ENCODE data around the gene FOXRED1.
A peak's percentile ranks its signal among the peaks of the same experiment; 100 is the strongest.
"Not testable (repeated sequence)": the region's sequence is repeated elsewhere in the genome, so short reads cannot be mapped to it uniquely, and the experiment has no call there.

FOXRED1 gene

GRCh38 chr11:126253265-126253664 lies 15.7 kb upstream of the FOXRED1 start:
- H3K9me3 ChIP-seq (replicated peaks; ENCODE audit: low read length) = no peaks in the 10 kb centered on the region
- H3K4me1 ChIP-seq (ENCODE audit: control insufficient read depth, insufficient read depth, low read length) = peaks cover 7% of the 10 kb centered on the region
- no peaks in the 10 kb centered on the region for H3K27me3 ChIP-seq (ENCODE audit: control insufficient read depth, insufficient read depth, low read length)

GRCh38 chr11:126254819-126255218 lies 14.1 kb upstream of the FOXRED1 start:
- no peak overlapping the region for H3K9ac ChIP-seq (ENCODE audit: low read depth, low read length)
- H3K4me3 ChIP-seq (ENCODE audit: low read length) = no peak overlapping the region
- no peak overlapping the region for H3K4me2 ChIP-seq (ENCODE audit: low read length)
- H3K36me3 ChIP-seq (ENCODE audit: insufficient read depth, low read length) = peaks cover 48% of the 10 kb centered on the region
- H3K9me3 ChIP-seq (replicated peaks; ENCODE audit: low read length) = no peaks in the 10 kb centered on the region
- H3K4me1 ChIP-seq (ENCODE audit: control insufficient read depth, insufficient read depth, low read length) = peaks cover 7% of the 10 kb centered on the region
- no peaks in the 10 kb centered on the region for H3K27me3 ChIP-seq (ENCODE audit: control insufficient read depth, insufficient read depth, low read length)

More at GRCh38 chr11:126253265-126253664, 15.7 kb upstream of the FOXRED1 start:
- H3K4me2 ChIP-seq (ENCODE audit: low read length) = no peak overlapping the region
- no peak overlapping the region for H3K9ac ChIP-seq (ENCODE audit: low read depth, low read length)
- peaks cover 46% of the 10 kb centered on the region for H3K36me3 ChIP-seq (ENCODE audit: insufficient read depth, low read length)
- no peak overlapping the region for H3K4me3 ChIP-seq (ENCODE audit: low read length)

GRCh38 chr11:126255507-126255906 lies 13.4 kb upstream of the FOXRED1 start:
- H3K27me3 ChIP-seq (ENCODE audit: control insufficient read depth, insufficient read depth, low read length); H3K9me3 ChIP-seq (replicated peaks; ENCODE audit: low read length); H3K4me3 ChIP-seq (ENCODE audit: low read length); H3K4me2 ChIP-seq (ENCODE audit: low read length); H3K4me1 ChIP-seq (ENCODE audit: control insufficient read depth, insufficient read depth, low read length); H3K9ac ChIP-seq (ENCODE audit: low read depth, low read length): not testable (repeated sequence)
- peaks cover 47% of the 10 kb centered on the region for H3K36me3 ChIP-seq (ENCODE audit: insufficient read depth, low read length)

GRCh38 chr11:126256216-126256615 lies 12.7 kb upstream of the FOXRED1 start:
- Histone ChIP-seq H3K4me1 (ENCODE audit: control insufficient read depth, insufficient read depth, low read length) (peaks cover 7% of the 10 kb centered on the region), H3K9ac (ENCODE audit: low read depth, low read length) (no peak overlapping the region), H3K4me2 (ENCODE audit: low read length) (no peak overlapping the region), H3K9me3 (replicated peaks; ENCODE audit: low read length) (no peaks in the 10 kb centered on the region), H3K4me3 (ENCODE audit: low read length) (no peak overlapping the region), H3K27me3 (ENCODE audit: control insufficient read depth, insufficient read depth, low read length) (no peaks in the 10 kb centered on the region), H3K36me3 (ENCODE audit: insufficient read depth, low read length) (peaks cover 48% of the 10 kb centered on the region)

- Histone ChIP-seq H3K27me3 (ENCODE audit: control insufficient read depth, insufficient read depth, low read length) (no peaks in the 10 kb centered on the region), H3K9me3 (replicated peaks; ENCODE audit: low read length) (no peaks in the 10 kb centered on the region), H3K4me3 (ENCODE audit: low read length) (no peak overlapping the region), H3K9ac (ENCODE audit: low read depth, low read length) (no peak overlapping the region), H3K4me2 (ENCODE audit: low read length) (no peak overlapping the region), H3K4me1 (ENCODE audit: control insufficient read depth, insufficient read depth, low read length) (peaks cover 7% of the 10 kb centered on the region), H3K36me3 (ENCODE audit: insufficient read depth, low read length) (peaks cover 54% of the 10 kb centered on the region)
These were observed 11.8 kb upstream of the FOXRED1 start for GRCh38 chr11:126257144-126257543.

- Histone ChIP-seq H3K4me2 (ENCODE audit: low read length) (no peak overlapping the region), H3K9me3 (replicated peaks; ENCODE audit: low read length) (no peaks in the 10 kb centered on the region), H3K4me1 (ENCODE audit: control insufficient read depth, insufficient read depth, low read length) (peaks cover 7% of the 10 kb centered on the region), H3K36me3 (ENCODE audit: insufficient read depth, low read length) (peaks cover 55% of the 10 kb centered on the region), H3K4me3 (ENCODE audit: low read length) (no peak overlapping the region), H3K27me3 (ENCODE audit: control insufficient read depth, insufficient read depth, low read length) (no peaks in the 10 kb centered on the region), H3K9ac (ENCODE audit: low read depth, low read length) (no peak overlapping the region)
These were observed 11.2 kb upstream of the FOXRED1 start for GRCh38 chr11:126257764-126258163.

GRCh38 chr11:126262216-126262615 lies 6.7 kb upstream of the FOXRED1 start:
- peaks cover 9% of the 10 kb centered on the region for H3K4me1 ChIP-seq (ENCODE audit: control insufficient read depth, insufficient read depth, low read length)
- H3K27me3 ChIP-seq (ENCODE audit: control insufficient read depth, insufficient read depth, low read length) = no peaks in the 10 kb centered on the region
- peaks cover 70% of the 10 kb centered on the region for H3K36me3 ChIP-seq (ENCODE audit: insufficient read depth, low read length)
- H3K4me2 ChIP-seq (ENCODE audit: low read length) = no peak overlapping the region
- H3K4me3 ChIP-seq (ENCODE audit: low read length) = no peak overlapping the region
- no peak overlapping the region for H3K9ac ChIP-seq (ENCODE audit: low read depth, low read length)
- H3K9me3 ChIP-seq (replicated peaks; ENCODE audit: low read length) = no peaks in the 10 kb centered on the region

- peaks cover 9% of the 10 kb centered on the region for H3K4me1 ChIP-seq (ENCODE audit: control insufficient read depth, insufficient read depth, low read length)
- peaks cover 69% of the 10 kb centered on the region for H3K36me3 ChIP-seq (ENCODE audit: insufficient read depth, low read length)
- no peaks in the 10 kb centered on the region for H3K27me3 ChIP-seq (ENCODE audit: control insufficient read depth, insufficient read depth, low read length)
- H3K4me2 ChIP-seq (ENCODE audit: low read length) = no peak overlapping the region
- H3K4me3 ChIP-seq (ENCODE audit: low read length) = no peak overlapping the region
- no peaks in the 10 kb centered on the region for H3K9me3 ChIP-seq (replicated peaks; ENCODE audit: low read length)
- no peak overlapping the region for H3K9ac ChIP-seq (ENCODE audit: low read depth, low read length)
These were observed 5.5 kb upstream of the FOXRED1 start for GRCh38 chr11:126263489-126263888.

- no peak overlapping the region for H3K4me2 ChIP-seq (ENCODE audit: low read length)
- H3K4me1 ChIP-seq (ENCODE audit: control insufficient read depth, insufficient read depth, low read length) = peaks cover 13% of the 10 kb centered on the region
- no peaks in the 10 kb centered on the region for H3K9me3 ChIP-seq (replicated peaks; ENCODE audit: low read length)
- H3K4me3 ChIP-seq (ENCODE audit: low read length) = no peak overlapping the region
- H3K27me3 ChIP-seq (ENCODE audit: control insufficient read depth, insufficient read depth, low read length) = no peaks in the 10 kb centered on the region
- no peak overlapping the region for H3K9ac ChIP-seq (ENCODE audit: low read depth, low read length)
- H3K36me3 ChIP-seq (ENCODE audit: insufficient read depth, low read length) = peaks cover 66% of the 10 kb centered on the region
These were observed 3.1 kb upstream of the FOXRED1 start for GRCh38 chr11:126265811-126266210.

- H3K36me3 ChIP-seq (ENCODE audit: insufficient read depth, low read length) = peaks cover 49% of the 10 kb centered on the region
- H3K4me1 ChIP-seq (ENCODE audit: control insufficient read depth, insufficient read depth, low read length) = peaks cover 13% of the 10 kb centered on the region
- no peaks in the 10 kb centered on the region for H3K9me3 ChIP-seq (replicated peaks; ENCODE audit: low read length)
- no peaks in the 10 kb centered on the region for H3K27me3 ChIP-seq (ENCODE audit: control insufficient read depth, insufficient read depth, low read length)
- H3K4me2 ChIP-seq (ENCODE audit: low read length) = peak overlapping the region; percentile 86
- peak overlapping the region; percentile 97 for H3K9ac ChIP-seq (ENCODE audit: low read depth, low read length)
- peak overlapping the region; percentile 95 for H3K4me3 ChIP-seq (ENCODE audit: low read length)
These were observed 1.3 kb upstream of the FOXRED1 start for GRCh38 chr11:126267650-126268049.

- Histone ChIP-seq H3K4me3 (ENCODE audit: low read length) (peak overlapping the region; percentile 95), H3K27me3 (ENCODE audit: control insufficient read depth, insufficient read depth, low read length) (no peaks in the 10 kb centered on the region), H3K9me3 (replicated peaks; ENCODE audit: low read length) (no peaks in the 10 kb centered on the region), H3K36me3 (ENCODE audit: insufficient read depth, low read length) (peaks cover 46% of the 10 kb centered on the region), H3K9ac (ENCODE audit: low read depth, low read length) (peak overlapping the region; percentile 97), H3K4me2 (ENCODE audit: low read length) (peak overlapping the region; percentile 86), H3K4me1 (ENCODE audit: control insufficient read depth, insufficient read depth, low read length) (peaks cover 13% of the 10 kb centered on the region)
These were observed 620 bp upstream of the FOXRED1 start for GRCh38 chr11:126268361-126268707.

GRCh38 chr11:126277322-126277721 lies 8.4 kb downstream of the FOXRED1 start:
- Histone ChIP-seq H3K9me3 (replicated peaks; ENCODE audit: low read length) (no peaks in the 10 kb centered on the region), H3K27me3 (ENCODE audit: control insufficient read depth, insufficient read depth, low read length) (no peaks in the 10 kb centered on the region), H3K36me3 (ENCODE audit: insufficient read depth, low read length) (peaks cover 36% of the 10 kb centered on the region), H3K4me1 (ENCODE audit: control insufficient read depth, insufficient read depth, low read length) (peaks cover 5% of the 10 kb centered on the region), H3K4me2 (ENCODE audit: low read length) (no peak overlapping the region), H3K4me3 (ENCODE audit: low read length) (no peak overlapping the region), H3K9ac (ENCODE audit: low read depth, low read length) (no peak overlapping the region)
